ENCODE measurements around the gene NPAS3.

The NPAS3 gene

DNA sequence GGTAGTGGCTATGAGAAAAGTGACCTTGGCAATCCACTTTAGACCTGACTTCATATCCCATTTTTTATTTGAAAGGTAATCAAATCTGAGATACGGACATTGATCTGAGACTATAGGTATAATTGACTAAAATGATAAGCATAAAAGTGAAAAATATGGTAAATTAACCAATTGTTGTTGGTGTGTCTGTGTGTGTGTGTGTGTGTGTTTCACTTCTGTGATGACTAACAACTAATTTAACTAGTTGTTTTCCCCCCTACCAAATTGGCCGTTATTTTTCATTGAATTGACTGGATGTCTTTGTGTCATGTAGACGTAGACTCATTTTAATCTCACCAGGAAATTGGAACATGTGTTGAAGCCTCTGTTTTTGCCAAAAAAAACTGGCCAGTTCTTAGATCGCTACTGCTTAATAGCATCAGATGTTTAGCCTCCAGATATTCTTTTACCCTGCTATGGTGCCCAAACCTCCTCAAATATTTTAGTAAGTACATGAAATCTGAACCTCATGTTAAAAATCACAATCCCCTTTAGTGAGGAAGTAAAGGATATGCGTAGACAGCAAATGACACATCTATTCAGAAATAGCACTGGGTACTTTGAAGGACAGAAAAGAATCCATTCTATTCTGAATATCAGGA is 617.2 kb downstream of the NPAS3 start:
- no peaks in the 10 kb centered on the region for H3K9me3 ChIP-seq (ENCODE audit: control insufficient read depth, insufficient read depth, low read depth, low read length)
- no peak overlapping the region for H3K4me3 ChIP-seq (ENCODE audit: low read depth, low read length)
- no peak overlapping the region for H3K27ac ChIP-seq (ENCODE audit: low read depth, low read length)
- no peak overlapping the region for H3K9ac ChIP-seq (ENCODE audit: low read length)
- no peaks in the 10 kb centered on the region for H3K36me3 ChIP-seq (ENCODE audit: control insufficient read depth, insufficient read depth, low read length)
- no peaks in the 10 kb centered on the region for H3K4me1 ChIP-seq (ENCODE audit: control insufficient read depth, insufficient read depth, low read length)
- no peaks in the 10 kb centered on the region for H3K27me3 ChIP-seq (ENCODE audit: control insufficient read depth, insufficient read depth, low read length)

GRCh38 chr14:33556382-33557121 is 617.9 kb downstream of the NPAS3 start:
- Histone ChIP-seq H3K27ac (ENCODE audit: low read depth, low read length) (no peak overlapping the region), H3K36me3 (ENCODE audit: control insufficient read depth, insufficient read depth, low read length) (no peaks in the 10 kb centered on the region), H3K4me1 (ENCODE audit: control insufficient read depth, insufficient read depth, low read length) (no peaks in the 10 kb centered on the region; the same call in 1 of the 2 replicates), H3K4me3 (ENCODE audit: low read depth, low read length) (no peak overlapping the region), H3K9me3 (ENCODE audit: control insufficient read depth, insufficient read depth, low read depth, low read length) (no peaks in the 10 kb centered on the region), H3K27me3 (ENCODE audit: control insufficient read depth, insufficient read depth, low read length) (no peaks in the 10 kb centered on the region), H3K9ac (ENCODE audit: low read length) (no peak overlapping the region)

GRCh38 chr14:33560718-33561431 is 622.2 kb downstream of the NPAS3 start:
- no peaks in the 10 kb centered on the region for H3K9me3 ChIP-seq (ENCODE audit: control insufficient read depth, insufficient read depth, low read depth, low read length)

DNA sequence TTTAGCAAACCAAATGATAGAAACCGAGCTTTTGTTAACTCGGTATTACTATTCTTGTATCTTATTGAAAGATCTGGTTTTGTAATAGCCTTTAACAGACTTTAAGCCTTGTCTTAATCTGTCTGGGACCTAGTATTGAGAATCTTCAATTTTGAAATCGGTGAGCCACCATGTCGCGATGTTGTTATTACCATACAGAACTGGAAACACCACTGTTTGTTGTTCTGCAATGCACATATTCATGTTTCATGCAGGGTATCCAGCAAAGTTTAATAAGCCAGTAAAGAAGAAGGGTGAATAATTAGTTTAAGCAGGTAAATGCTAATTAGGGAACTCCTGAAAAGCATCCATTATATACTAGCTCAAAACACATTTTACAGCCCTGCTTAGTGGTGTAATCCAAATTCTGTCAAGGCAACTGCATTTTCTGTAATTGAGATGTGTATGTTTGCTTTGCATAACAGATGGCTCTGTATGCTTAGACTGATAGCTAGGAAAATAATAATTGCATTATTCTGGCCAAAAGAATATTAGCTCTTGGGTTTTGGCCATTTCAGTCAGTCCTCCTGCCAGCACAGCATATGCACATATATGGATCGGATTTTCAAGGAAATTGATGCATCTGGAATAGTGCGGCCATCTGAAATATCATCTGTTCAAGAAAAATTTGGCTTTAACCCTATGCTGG is 623.0 kb downstream of the NPAS3 start:
- Histone ChIP-seq H3K27me3 (ENCODE audit: control insufficient read depth, insufficient read depth, low read length) (no peaks in the 10 kb centered on the region), H3K27ac (ENCODE audit: low read depth, low read length) (no peak overlapping the region), H3K4me1 (ENCODE audit: control insufficient read depth, insufficient read depth, low read length) (peaks cover 14% of the 10 kb centered on the region), H3K9me3 (ENCODE audit: control insufficient read depth, insufficient read depth, low read depth, low read length) (no peaks in the 10 kb centered on the region), H3K4me3 (ENCODE audit: low read depth, low read length) (no peak overlapping the region), H3K9ac (ENCODE audit: low read length) (no peak overlapping the region), H3K36me3 (ENCODE audit: control insufficient read depth, insufficient read depth, low read length) (no peaks in the 10 kb centered on the region)

More at GRCh38 chr14:33560718-33561431, 622.2 kb downstream of the NPAS3 start:
- H3K9ac ChIP-seq (ENCODE audit: low read length): no peak overlapping the region
- H3K4me3 ChIP-seq (ENCODE audit: low read depth, low read length): no peak overlapping the region
- H3K27me3 ChIP-seq (ENCODE audit: control insufficient read depth, insufficient read depth, low read length): no peaks in the 10 kb centered on the region
- H3K27ac ChIP-seq (ENCODE audit: low read depth, low read length): no peak overlapping the region
- peaks cover 14% of the 10 kb centered on the region for H3K4me1 ChIP-seq (ENCODE audit: control insufficient read depth, insufficient read depth, low read length)
- no peaks in the 10 kb centered on the region for H3K36me3 ChIP-seq (ENCODE audit: control insufficient read depth, insufficient read depth, low read length)

DNA sequence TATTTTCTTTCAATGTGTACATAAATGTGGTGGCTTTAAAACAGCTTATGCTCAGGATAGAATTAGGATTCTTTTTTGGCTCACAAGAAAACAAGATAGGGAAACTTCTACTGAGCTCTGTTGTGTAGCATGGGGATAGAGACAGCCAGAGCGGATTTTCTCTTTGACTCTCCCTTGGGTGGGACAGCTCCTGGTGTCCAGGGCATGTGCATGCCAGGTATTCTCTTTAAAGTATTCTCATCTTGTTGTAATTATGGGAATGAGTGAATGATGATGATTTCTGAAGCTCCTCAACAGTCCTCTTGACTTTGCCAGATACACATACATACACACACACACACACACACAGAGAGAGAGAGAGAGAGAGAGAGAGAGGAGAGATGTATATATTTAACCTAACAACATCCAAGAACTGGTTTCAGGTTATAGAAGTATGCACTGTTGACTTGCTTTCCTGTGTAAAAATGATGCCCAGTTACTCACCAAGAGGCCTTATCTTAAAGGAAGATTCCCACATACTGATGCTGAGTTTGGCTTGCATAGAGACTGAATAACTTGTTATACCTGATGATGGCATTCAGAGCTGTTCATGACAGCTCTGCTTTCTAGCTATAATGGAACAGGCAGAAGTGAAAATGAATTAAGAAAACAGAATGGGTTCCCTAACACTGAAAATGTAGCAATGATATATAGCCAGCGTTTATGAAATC is 624.7 kb downstream of the NPAS3 start:
- no peak overlapping the region for H3K27ac ChIP-seq (ENCODE audit: low read depth, low read length)
- no peaks in the 10 kb centered on the region for H3K9me3 ChIP-seq (ENCODE audit: control insufficient read depth, insufficient read depth, low read depth, low read length)
- no peak overlapping the region for H3K9ac ChIP-seq (ENCODE audit: low read length)
- no peak overlapping the region for H3K4me3 ChIP-seq (ENCODE audit: low read depth, low read length)
- H3K4me1 ChIP-seq (ENCODE audit: control insufficient read depth, insufficient read depth, low read length): peaks cover 14% of the 10 kb centered on the region
- no peaks in the 10 kb centered on the region for H3K27me3 ChIP-seq (ENCODE audit: control insufficient read depth, insufficient read depth, low read length)
- no peaks in the 10 kb centered on the region for H3K36me3 ChIP-seq (ENCODE audit: control insufficient read depth, insufficient read depth, low read length)

DNA sequence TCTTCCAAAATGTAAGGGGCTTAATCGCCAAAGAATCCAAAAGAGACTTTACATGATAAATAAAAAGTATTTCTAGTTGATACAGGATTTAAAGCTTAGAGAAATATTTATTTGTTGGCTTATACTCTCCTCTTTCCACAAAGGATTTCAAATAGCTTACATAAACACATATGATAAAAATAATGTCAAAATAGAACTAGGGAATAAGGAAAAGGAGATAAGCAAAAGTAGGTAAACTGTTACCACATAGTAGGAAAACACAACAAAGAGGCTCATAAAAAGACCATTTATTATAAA is 625.2 kb downstream of the NPAS3 start:
- Histone ChIP-seq H3K27me3 (ENCODE audit: control insufficient read depth, insufficient read depth, low read length) (no peaks in the 10 kb centered on the region), H3K4me1 (ENCODE audit: control insufficient read depth, insufficient read depth, low read length) (peaks cover 14% of the 10 kb centered on the region), H3K4me3 (ENCODE audit: low read depth, low read length) (no peak overlapping the region), H3K9ac (ENCODE audit: low read length) (no peak overlapping the region), H3K36me3 (ENCODE audit: control insufficient read depth, insufficient read depth, low read length) (no peaks in the 10 kb centered on the region), H3K9me3 (ENCODE audit: control insufficient read depth, insufficient read depth, low read depth, low read length) (no peaks in the 10 kb centered on the region), H3K27ac (ENCODE audit: low read depth, low read length) (no peak overlapping the region)

GRCh38 chr14:33564774-33565630 is 626.3 kb downstream of the NPAS3 start:
- peaks cover 24% of the 10 kb centered on the region for H3K4me1 ChIP-seq (ENCODE audit: control insufficient read depth, insufficient read depth, low read length)
- no peaks in the 10 kb centered on the region for H3K36me3 ChIP-seq (ENCODE audit: control insufficient read depth, insufficient read depth, low read length)
- no peaks in the 10 kb centered on the region for H3K9me3 ChIP-seq (ENCODE audit: control insufficient read depth, insufficient read depth, low read depth, low read length)
- H3K27ac ChIP-seq (ENCODE audit: low read depth, low read length): peak overlapping the region; percentile 45; the same call in 1 of the 2 replicates
- no peaks in the 10 kb centered on the region for H3K27me3 ChIP-seq (ENCODE audit: control insufficient read depth, insufficient read depth, low read length)
- no peak overlapping the region for H3K9ac ChIP-seq (ENCODE audit: low read length)
- no peak overlapping the region for H3K4me3 ChIP-seq (ENCODE audit: low read depth, low read length)

DNA sequence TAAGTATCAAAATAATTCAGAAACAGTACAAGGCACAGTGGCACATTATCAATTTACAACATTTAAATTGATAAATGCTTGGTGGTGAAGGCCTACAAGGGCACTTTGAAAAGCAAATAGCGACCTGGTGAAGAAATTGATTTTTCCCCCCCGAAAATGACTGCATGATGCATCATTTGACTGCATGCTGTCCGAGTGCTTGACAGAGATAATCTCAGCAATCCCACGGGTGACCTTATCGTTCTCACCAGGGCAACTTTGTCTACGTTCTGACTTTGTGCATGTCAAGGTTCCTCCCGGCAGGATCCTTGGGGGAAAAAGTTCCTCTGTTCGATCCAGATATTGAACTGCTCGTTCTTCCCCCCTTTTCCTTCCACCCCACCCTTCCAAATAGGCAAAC is 627.4 kb downstream of the NPAS3 start:
- peaks cover 28% of the 10 kb centered on the region for H3K4me1 ChIP-seq (ENCODE audit: control insufficient read depth, insufficient read depth, low read length)
- H3K27ac ChIP-seq (ENCODE audit: low read depth, low read length): no peak overlapping the region
- H3K9ac ChIP-seq (ENCODE audit: low read length): no peak overlapping the region
- no peak overlapping the region for H3K4me3 ChIP-seq (ENCODE audit: low read depth, low read length)
- H3K27me3 ChIP-seq (ENCODE audit: control insufficient read depth, insufficient read depth, low read length): no peaks in the 10 kb centered on the region
- no peaks in the 10 kb centered on the region for H3K36me3 ChIP-seq (ENCODE audit: control insufficient read depth, insufficient read depth, low read length)
- H3K9me3 ChIP-seq (ENCODE audit: control insufficient read depth, insufficient read depth, low read depth, low read length): no peaks in the 10 kb centered on the region

- peaks cover 28% of the 10 kb centered on the region for H3K4me1 ChIP-seq (ENCODE audit: control insufficient read depth, insufficient read depth, low read length)
Observed at GRCh38 chr14:33567023-33567728, 628.5 kb downstream of the NPAS3 start.

More at GRCh38 chr14:33567023-33567728, 628.5 kb downstream of the NPAS3 start:
- Histone ChIP-seq H3K27me3 (ENCODE audit: control insufficient read depth, insufficient read depth, low read length) (no peaks in the 10 kb centered on the region), H3K27ac (ENCODE audit: low read depth, low read length) (no peak overlapping the region), H3K9ac (ENCODE audit: low read length) (no peak overlapping the region), H3K4me3 (ENCODE audit: low read depth, low read length) (no peak overlapping the region), H3K9me3 (ENCODE audit: control insufficient read depth, insufficient read depth, low read depth, low read length) (no peaks in the 10 kb centered on the region), H3K36me3 (ENCODE audit: control insufficient read depth, insufficient read depth, low read length) (no peaks in the 10 kb centered on the region)

Measured in HUES6 (cell line).